GOT3 (cell line): Measurements from ENCODE around the gene TMEM132D.
"Not testable (repeated sequence)": the region's sequence is repeated elsewhere in the genome, so short reads cannot be mapped to it uniquely, and the experiment has no call there.

Source experiments
- DNase-seq: peaks from one replicate; lab custom pipeline; 2025; ENCODE audit warnings: mixed read lengths; lab: John Stamatoyannopoulos, UW

Gene TMEM132D

DNA sequence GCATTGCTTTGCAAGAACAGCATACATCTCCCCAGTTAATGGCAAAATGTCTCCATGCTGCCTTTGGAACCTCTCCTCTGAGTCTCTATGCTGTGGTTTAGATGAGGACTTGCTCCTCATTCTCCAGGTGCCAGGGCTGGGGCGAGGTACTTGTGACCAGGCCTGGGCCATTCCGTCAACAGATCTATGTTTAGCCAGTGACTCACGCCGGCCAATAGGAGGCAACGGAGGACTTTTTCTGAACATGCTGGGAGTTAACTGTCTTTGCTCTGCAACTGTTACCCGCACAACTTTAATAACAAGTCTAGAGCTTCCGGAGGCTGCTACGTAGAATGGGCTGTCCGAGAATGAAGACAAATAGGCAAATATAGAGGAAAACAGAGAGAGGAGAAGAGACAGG lies 836.3 kb downstream of the TMEM132D start:
- DNase-seq: no peak

DNA sequence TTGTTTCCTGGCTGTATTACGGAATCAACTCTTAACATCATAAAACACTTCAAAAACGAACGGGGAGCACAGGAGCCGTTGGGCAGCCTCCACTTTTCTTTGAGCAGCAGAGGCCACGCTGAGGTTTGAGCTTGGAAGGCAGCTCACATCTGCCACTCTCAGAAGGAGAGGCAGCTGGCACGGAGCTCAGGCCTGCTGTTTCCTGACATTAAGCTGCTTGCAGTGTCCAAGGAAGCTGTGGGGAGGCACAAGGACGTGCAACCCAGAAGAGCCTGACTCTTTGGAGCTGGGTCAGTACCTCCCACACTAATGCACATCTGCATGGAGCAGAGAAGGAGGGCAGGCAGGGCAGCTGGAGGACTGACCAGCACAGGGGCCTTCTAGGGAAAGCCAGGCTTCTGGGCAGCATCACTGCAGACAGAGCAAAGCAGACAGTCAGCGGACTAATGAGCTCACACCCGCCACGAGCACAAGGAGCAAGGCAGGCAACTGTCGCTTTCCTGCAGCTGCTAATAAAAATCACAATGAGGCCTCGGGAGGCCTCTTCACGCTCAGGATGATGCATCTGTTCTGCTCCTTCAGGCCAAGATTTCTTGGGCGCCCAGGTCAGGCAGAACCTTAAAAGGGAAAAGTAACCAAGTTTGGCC lies 839.5 kb downstream of the TMEM132D start:
- no peak for DNase-seq

DNA sequence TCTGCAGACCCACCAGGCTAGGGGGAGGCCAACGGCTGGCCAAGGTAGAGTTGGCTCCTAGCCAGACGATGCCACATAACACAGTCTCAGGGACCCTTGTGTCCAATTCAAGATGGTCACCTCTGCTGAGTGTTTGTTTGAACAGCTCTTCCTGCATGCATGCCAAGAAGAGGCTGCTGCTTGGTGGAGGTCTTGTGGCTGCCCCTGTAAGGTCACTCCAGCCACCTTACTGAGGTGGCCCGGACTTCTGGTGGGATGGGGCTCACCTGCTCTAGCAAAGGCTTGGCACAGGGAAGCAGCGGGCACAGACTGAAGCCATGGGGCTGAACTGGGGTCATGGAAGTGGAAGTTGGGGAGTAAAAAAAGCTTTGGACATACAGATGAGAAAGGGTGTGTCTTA lies 840.2 kb downstream of the TMEM132D start:
- no peak for DNase-seq

DNA sequence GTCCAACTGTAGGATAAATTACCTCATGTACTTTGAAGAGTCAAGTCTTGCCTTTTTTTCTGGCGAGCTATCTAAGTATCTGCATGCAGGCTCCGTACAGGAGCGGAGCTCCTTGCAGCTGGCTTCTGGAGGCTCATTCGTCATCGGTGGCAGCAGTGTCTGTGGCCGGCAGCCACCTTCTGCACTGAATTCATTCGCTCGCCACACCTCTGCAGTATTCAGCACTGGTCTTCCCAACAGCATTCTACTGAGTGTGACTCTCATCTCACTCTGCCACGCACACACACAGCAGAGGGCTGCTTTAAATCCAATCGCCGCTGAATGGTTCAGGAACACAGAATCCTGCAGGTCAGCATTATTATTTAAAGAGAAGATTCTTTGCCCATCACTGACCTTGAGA lies 850.6 kb downstream of the TMEM132D start:
- DNase-seq: no peak

DNA sequence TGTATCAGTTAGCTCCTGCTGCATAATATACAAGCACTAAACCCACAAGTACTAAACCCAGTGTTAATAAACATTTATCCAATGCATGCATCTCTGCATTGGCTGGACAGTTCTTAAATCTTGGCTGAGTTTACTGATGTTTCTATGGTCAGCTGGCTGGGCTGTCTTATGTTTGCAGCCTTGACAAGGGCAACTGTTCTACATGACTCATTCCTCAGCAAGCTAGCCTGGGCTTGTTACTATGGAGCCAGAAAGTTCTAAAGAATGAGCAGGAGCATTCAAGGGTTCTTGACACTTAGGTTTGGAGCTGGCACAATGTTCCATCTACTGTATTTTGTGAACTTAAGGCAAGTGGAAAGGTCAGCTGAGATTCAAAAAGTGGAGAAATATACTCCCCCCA lies 851.5 kb downstream of the TMEM132D start:
- no peak for DNase-seq

DNA sequence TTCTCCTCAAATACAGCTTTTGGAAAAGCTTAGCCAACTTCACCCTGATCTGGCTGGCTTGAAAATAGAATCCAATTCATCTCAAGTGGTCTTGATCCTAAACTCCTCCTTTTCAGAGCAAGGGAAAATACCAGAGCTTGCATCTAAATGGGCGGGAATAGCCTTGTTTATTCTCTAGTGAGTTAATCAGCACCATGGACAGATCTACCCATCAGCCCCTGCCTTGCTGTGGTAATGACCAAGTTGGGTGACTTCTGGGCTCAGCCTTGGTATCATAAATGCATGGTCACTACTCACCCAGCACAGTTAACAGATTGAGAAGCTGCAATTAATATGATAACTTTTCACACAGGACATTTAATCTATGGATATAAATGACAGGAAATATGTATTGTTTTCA lies 853.9 kb downstream of the TMEM132D start:
- DNase-seq: no peak

DNA sequence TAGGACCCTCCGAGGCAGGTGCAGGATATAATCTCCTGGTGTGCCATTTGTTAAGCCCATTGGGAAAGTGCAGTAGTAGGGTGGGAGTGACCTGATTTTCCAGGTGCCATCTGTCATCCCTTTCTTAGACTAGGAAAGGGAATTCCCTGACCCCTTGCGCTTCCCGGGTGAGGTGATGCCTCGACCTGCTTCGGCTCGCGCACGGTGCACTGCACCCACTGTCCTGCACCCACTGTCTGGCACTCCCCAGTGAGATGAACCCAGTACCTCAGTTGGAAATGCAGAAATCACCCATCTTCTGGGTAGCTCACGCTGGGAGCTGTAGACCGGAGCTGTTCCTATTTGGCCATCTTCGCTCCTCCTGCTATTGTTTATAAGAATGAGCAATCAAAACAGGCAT lies 860.5 kb downstream of the TMEM132D start:
- not testable (repeated sequence) for DNase-seq

DNA sequence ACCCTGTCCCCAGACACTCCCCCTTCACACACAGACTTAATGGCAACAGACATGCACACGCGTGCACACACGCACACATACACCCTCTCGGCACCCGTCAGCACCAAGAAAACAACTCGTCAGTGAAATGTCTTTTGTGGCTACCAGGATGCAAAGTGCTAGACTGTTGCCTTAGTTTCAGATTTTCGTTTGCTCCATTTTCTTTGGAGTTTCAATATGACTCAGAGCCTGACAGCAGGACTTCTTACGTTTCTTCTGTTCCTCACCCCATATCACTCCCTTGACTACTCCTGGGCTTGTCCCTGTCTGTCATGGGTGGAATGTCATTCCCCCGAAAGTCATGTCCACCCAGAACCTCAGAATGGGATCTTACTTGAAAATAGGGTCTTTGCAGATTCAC lies 867.7 kb downstream of the TMEM132D start:
- DNase-seq: no peak

DNA sequence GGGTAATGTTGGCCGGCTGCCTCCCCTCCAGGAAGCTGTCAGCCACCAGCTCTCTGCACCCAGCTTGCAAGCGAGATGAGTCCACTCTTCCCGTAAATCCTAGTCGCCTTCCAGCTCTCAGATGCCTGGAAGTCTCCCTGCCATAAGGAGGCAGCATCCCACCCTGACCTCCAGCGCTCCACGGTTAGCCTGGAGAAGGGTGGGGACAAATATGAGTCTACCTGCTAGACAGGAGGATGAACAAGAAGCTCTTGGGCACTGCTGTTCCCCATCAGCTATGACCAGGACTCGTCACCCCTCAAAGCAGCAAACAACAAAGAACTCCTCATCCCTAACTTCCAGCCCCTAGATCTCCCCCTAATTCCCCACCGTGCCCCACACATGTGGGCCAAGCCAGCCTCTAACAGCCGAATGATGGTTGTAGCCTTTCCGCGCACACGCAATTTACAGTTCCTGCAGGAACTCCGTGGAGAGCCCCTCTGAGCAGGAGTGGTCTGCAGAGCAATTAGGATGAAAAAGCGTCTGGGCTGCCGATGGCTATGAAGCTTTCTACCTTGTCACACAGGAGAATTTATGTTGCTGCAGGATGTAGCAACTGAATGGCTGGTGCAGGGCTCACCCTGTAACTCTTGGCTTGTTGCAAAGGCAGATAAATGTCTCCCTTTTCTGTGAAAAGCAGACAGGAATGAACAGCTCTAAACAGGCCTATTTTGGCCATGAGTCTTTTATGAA lies 869.1 kb downstream of the TMEM132D start:
- no peak for DNase-seq

DNA sequence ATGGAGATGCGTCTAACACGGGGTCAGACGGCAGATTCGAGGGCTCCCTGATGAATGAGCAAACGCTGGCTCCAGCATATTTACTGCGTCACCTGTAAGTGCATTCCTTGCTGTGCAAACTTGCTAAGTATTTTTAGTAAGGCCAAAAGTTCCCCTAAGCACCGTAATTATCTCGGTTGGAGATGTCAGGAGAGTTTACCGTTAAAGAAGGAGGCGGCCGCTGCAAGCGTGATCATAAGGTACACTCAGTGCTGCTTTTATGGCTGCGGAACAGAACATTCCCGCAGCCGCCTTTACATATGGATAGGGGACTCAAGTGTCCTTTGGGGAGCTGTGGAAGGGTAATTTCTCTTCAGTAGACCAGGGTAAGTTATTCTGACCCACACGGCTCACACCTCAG lies 875.0 kb downstream of the TMEM132D start:
- DNase-seq: no peak

DNA sequence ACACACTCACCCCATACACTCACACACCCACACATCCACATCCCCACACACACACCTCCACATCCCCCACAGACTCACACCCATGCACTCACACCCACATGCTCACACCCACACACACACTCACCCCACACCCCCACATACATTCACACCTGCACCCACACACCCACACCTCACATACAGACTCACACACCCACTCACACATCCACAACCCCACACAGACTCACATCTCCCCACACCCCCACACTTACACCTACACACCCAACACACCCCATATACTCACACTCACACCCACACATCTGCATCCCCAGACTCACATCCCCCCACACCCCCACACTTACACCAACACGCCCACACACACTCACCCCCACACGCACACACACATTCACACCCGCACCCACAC lies 878.8 kb downstream of the TMEM132D start:
- no peak for DNase-seq
